T-helper 1 cell (primary cell): Measurements from ENCODE around the gene NKPD1.
A peak's percentile ranks its signal among the peaks of the same experiment; 100 is the strongest.
"Not testable (repeated sequence)": the region's sequence is repeated elsewhere in the genome, so short reads cannot be mapped to it uniquely, and the experiment has no call there.

Experiments
- DNase-seq, 5 donors: peaks; one replicate each; pipeline ENCODE4 v3.0.0-alpha.2; 2012 to 2020

Gene NKPD1

GRCh38 chr19:45139286-45140143 lies 21.3 kb downstream of the NKPD1 start:
- no peak for DNase-seq

DNA sequence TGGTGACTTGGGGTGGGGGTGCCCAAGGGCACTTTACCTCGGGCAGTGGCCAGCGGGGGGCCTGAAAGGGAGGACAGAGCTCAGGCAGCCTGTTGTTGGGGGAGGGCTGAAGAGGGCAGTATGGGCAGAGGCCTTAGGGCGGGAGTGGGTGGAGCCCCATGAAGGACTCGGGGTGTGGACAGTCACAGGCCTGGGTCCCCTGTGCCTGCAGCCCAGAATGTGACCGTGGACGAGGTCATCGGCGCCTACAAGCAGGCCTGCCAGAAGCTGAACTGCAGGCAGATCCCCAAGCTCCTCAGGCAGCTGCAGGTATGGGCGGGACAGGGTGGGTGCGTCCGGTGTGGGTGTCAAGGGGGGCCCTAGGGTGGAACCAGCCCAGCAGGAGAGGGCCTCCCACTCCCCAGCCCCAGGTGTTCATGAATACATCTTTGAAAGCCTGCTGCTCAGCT lies 22.5 kb downstream of the NKPD1 start:
- DNase-seq: no peak

GRCh38 chr19:45137179-45137761 lies 23.5 kb downstream of the NKPD1 start:
- DNase-seq: no peak

- DNase-seq: no peak
These were observed 24.1 kb downstream of the NKPD1 start for GRCh38 chr19:45136507-45137178.

DNA sequence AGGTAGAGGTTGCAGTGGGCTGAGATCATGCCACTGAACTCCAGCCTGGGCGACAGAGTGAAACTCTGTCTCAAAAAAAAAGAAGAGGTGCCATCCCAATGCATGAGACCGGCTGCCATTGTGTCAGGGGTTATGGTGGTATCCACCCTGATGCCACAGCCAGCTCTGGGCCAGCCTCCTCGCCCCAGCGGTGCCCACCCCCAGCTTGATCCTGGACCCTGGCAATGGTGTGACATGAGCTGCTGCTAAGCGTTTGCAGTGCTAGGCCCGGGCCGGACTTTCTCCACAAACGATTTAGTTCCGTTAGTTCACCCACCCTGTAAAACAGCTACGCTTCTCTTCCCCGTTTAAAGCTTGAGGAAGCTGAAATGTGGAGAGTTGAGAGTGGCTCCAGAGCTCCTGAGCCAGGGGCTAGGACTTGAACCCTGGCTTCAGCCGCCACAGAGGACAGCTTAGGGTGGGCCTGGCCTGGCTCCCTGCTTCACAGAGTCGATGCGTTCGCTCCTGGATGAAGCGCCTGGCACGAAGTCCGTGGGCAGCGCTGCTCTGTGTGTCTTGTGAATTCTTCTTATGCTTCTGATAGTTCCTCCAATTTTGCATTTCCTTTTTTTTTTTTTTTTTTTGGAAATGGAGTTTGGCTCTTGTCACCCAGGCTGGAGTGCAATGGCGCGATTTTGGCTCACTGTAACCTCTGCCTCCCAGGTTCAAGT lies 25.5 kb downstream of the NKPD1 start:
- no peak for DNase-seq

- DNase-seq: no peak
These were observed 27.1 kb downstream of the NKPD1 start for GRCh38 chr19:45133661-45134060.

- DNase-seq: no peak
These were observed 29.7 kb downstream of the NKPD1 start for GRCh38 chr19:45130888-45131615.

- DNase-seq: no peak
These were observed 30.5 kb downstream of the NKPD1 start for GRCh38 chr19:45130236-45130635.

- DNase-seq: no peak
These were observed 32.0 kb downstream of the NKPD1 start for GRCh38 chr19:45128806-45129205.

GRCh38 chr19:45128146-45128545 lies 32.6 kb downstream of the NKPD1 start:
- no peak for DNase-seq

DNA sequence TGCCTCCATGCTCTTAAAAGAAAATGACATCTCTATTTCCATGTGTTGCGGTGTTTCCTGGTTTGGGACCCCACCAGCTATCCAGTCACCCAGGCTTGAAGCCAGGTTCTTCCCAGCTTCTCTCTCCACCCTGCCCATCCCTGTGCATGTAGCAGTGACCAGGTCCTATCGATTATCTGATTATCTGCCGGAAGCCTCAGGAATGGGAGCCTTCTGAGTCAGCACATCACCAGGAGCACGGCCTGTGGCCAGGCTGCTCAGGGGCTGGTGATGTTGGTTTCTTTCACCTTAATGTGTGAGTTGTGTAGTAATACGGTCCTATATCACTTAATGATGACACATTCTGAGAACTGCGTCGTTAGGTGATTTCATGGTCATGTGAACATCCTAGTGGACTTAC lies 34.1 kb downstream of the NKPD1 start:
- no peak for DNase-seq

DNA sequence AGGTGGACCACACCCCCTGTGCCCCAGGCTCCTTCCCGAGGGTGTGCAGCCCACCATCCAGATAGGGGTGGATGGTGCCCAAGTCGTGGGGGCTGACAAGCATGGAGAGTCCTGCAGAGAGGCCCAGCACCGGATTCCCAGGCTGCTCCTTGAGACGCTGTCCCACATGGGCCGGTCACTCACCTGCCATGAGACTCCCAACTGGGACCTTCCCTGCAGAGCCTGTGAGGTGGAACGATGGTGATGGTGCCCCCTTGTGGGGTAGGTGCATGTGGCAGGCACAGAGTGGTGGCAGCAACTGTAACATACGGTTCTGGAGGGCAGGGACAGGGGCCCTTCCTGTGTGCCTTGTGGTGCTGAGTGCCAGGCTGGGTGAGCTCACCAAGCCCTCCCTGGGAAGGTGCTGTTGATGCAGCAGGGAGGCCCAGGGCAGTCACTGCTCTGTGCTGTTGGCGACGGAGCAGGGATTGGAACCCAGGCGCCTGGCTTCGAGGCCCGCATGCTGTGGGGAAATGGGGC lies 34.7 kb downstream of the NKPD1 start:
- peak; percentile 33 to 52 (median 41) for DNase-seq

DNA sequence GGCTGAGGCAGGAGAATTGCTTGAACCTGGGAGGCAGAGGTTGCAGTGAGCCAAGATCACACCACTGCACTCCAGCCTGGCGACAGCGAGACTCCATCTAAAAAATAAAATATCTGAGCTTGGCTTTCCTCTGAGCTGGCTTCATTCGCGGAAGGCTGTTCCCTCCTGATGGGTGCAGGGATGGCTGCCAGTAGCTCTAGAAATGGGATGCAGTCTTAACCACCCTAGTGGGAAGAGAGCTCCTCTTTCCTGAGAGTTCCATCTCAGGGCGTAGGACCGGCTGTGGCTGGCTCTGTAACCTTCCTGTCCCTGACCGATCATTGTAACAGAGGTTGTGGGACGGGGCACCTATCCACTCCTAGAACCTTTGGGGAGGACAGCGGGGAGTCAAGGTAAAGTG lies 35.4 kb downstream of the NKPD1 start:
- no peak for DNase-seq

GRCh38 chr19:45124021-45124420 lies 36.8 kb downstream of the NKPD1 start:
- DNase-seq: no peak

GRCh38 chr19:45123440-45123850 lies 37.3 kb downstream of the NKPD1 start:
- DNase-seq: no peak

GRCh38 chr19:45122832-45123231 lies 38.0 kb downstream of the NKPD1 start:
- DNase-seq: no peak

- DNase-seq: no peak
These were observed 38.9 kb downstream of the NKPD1 start for GRCh38 chr19:45121827-45122345.

DNA sequence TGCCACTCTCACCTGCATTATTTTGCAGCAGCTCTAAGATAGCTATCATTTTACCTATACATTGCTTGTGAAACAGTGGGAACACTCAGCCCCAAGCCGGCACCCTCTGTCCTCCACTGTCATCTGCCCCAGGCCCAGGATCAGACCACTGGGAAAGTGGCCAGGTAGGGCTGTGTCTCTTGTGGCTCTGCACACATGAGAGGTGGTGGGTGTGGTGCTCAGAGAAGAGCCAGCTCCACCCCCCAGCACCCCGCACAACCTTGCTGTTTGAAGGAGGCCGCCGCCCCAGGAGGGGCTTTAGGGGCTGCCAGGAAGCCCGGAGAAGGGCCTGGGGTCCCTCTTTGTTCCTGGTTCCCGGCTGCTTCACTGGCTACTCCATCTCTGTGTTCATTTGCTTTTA lies 41.2 kb downstream of the NKPD1 start:
- DNase-seq: no peak

DNA sequence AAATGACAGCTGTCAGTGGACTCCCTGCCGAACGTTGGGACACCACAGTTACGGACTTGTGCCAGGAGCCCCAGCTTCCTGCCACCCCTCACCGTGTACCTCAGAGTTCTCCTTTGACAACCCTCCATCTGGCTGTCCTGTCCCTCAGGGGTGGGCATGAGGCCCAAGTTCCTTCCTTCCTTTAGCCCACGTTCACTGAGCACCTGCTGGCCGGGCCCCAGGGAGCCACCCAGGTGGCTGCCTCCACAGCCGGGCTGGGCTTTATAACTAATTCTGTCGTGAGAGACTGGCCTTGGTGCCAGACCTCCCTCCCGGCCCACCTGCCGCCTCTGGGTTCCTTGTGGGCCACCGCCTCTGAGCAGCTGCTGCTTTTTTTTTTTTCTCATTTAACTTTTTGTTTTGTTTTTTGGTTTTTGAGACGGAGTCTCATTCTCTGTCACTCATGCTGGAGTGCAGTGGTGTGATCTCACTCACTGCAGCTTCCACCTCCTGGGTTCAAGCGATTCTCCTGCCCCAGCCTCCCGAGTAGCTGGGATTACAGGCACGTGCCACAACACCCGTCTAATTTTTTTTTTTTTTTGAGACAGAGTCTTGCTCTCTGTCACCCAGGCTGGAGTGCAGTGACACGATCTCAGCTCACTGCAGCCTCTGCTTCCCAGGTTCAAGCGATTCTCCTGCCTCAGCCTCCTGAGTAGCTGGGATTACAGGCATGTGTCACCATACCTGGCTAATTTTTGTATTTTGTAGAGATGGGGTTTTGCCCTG lies 42.0 kb downstream of the NKPD1 start:
- DNase-seq: not testable (repeated sequence)

- no peak for DNase-seq
These were observed 42.7 kb downstream of the NKPD1 start for GRCh38 chr19:45118106-45118505.

GRCh38 chr19:45117671-45118070 lies 43.1 kb downstream of the NKPD1 start:
- no peak for DNase-seq
